Measurements from ENCODE around the gene MROH2A. TPM values are rescaled to one million over a fixed set of nuclear protein-coding genes. Genes with fewer than 3 reads are reported as not detected.
"Not testable (repeated sequence)": the region's sequence is repeated elsewhere in the genome, so short reads cannot be mapped to it uniquely, and the experiment has no call there.

MROH2A gene, protein sequence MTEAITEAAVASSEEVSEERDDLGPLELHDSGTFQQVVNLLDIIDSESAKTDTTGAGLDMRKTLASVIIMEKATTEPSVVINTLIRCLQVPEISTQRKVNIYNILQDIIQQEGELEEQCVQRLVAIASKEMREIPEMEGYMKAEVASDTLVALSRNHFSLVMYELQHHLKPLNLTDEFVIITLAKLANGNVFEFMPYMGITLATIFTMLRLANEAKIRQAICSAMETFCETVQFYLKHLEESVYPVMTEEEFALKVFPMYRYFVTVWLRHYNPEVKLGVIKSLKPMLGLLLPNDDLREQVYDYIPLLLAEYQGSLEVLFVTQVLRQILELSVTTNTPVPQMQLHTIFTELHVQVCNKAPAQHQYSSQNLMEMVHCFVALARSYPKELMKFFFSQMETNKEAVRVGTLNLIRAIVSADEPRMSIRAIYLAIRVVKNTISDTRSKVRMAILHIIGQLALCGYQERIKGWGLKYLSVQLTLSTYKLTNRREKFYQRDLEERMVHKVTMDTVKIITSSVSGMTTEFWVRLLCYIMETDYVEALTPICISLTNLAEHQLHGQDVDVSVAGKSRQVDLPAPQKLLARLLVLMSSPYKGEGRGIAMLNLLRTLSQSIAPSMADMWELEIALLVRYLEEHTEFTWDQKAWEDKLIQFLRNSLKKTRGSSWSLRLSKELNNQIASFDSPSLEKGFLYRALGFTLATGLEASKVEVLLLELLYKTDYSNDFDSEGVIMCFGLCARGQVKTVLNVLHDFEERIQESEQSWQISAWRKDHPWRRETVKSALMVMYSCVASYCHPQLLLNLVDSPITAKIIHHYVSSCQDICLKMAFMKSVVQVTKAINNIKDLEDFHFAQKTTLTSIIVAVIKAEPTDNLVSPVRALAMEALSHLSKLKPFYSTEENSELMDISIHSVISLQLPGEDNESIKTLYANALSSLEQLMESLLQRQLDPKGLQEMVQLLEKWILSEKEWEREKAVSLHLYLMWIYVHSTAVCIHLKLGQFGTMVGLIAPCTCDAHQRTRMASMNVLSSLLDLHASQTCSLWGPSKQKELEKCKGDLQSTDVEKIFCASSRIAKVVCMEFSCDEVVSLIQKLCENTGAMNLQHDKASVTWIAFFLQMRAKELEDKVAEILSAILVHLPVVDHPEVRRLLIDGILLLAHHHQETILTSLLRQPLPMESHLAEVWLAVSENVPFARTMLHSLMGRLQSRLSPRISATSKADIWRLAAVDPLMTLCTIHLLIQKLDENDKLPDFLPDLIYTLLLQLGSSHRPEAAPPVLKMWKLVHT (N-terminal part only)
- not detected for total RNA-seq
- not detected for polyA plus RNA-seq

DNA sequence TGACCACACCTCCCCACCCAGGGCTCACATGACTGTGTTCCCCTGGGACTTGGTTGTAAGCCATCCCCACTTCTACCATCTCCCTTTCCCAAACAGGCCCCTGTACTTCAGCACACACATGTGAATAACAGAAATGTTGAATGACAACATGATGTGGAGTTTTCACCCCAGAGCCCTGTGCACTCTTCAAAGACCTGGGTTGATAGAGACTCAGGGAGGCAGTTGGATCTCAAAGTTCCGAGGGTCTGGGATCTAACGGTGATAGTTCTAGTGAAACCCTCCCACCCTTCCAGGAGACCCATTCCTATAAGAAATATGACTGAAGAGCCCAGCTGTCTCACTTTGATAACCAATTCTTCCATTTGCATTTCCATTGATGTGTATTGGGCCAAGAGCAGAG, at the start of gene MROH2A:
Gene MROH2A (plus strand): TSS at position 301 of the 400 bp plus-strand sequence. CDS start 1,029 bp downstream, outside the sequence.
- H3K27me3 Mint-ChIP-seq, result peaks cover 13 to 24% of the 10 kb centered on the region in 2 donors
- Histone ChIP-seq H3K4me3 (ENCODE audit: low read length in 2 of 2) (no peak within 1 kb of the TSS), H3K27me3 (ENCODE audit: insufficient read depth, low read length) (no peaks in the 10 kb centered on the region), H3K27ac (ENCODE audit: low read depth, low read length) (no peak within 1 kb of the TSS), H3K4me1 (ENCODE audit: insufficient read depth, low read length) (no peaks in the 10 kb centered on the region), H3K9me3 (ENCODE audit: control insufficient read depth in 1 of 2, low read length in 2 of 2) (no peaks in the 10 kb centered on the region), H3K36me3 (ENCODE audit: insufficient read depth, low read length) (no peaks in the 10 kb centered on the region)
- intact Hi-C loops (cut with micrococcal nuclease), result no loop called here
- peaks cover 3 to 31% (median 10%) of the 10 kb centered on the region in 8 donors for H3K9me3 Mint-ChIP-seq
- H3K4me3 Mint-ChIP-seq, result no peak within 1 kb of the TSS
- no peak within 1 kb of the TSS for H3K27ac Mint-ChIP-seq
- peaks cover 0 to 7% of the 10 kb centered on the region in 2 donors for H3K36me3 Mint-ChIP-seq
- POLR2A ChIA-PET (ENCODE audit: partially characterized antibody), result no interaction called here
- peaks cover 0 to 2% (median 0%) of the 10 kb centered on the region in 4 donors for H3K4me1 Mint-ChIP-seq
- CTCF ChIA-PET (ENCODE audit: partially characterized antibody), result no interaction called here
- DNase-seq, result no peak

DNA sequence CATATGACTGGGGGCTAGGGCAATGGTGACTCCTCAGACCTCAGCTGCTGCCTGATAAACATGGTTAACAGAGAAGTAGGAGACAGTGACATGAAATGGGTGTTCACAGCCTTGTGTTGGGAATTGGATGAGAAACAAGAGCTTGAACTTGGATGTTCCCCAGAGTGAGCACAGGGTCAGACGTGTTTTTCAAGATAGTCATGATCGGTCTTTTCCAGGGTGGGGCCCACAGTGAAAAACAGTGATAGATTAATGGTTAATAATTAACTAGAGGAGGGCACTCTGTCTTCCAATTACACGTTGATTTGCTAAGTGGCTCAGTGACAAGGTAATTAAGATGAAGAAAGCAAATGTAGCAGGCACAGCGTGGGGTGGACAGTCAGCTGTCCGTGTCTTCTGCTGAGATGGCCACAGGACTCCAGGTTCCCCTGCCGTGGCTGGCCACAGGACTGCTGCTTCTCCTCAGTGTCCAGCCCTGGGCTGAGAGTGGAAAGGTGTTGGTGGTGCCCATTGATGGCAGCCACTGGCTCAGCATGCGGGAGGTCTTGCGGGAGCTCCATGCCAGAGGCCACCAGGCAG, 49.3 kb upstream of the MROH2A start, which contains the start of gene UGT1A3:
Gene UGT1A3 (plus strand): TSS at position 320 of the 579 bp plus-strand sequence. CDS start 85 bp downstream, at position 405.
- Histone ChIP-seq H3K36me3 (ENCODE audit: insufficient read depth, low read length) (no peaks in the 10 kb centered on the region), H3K4me1 (ENCODE audit: insufficient read depth, low read length) (no peaks in the 10 kb centered on the region), H3K27me3 (ENCODE audit: insufficient read depth, low read length) (no peaks in the 10 kb centered on the region), H3K4me3 (ENCODE audit: low read length in 2 of 2) (no peak within 1 kb of the TSS), H3K9me3 (ENCODE audit: control insufficient read depth in 1 of 2, low read length in 2 of 2) (no peaks in the 10 kb centered on the region), H3K27ac (ENCODE audit: low read depth, low read length) (no peak within 1 kb of the TSS)
- intact Hi-C loops (cut with micrococcal nuclease), result no loop called here
- peaks cover 12 to 17% of the 10 kb centered on the region in 2 donors for H3K27me3 Mint-ChIP-seq
- no peak for DNase-seq
- CTCF ChIA-PET (ENCODE audit: partially characterized antibody), result no interaction called here
- no peak within 1 kb of the TSS for H3K27ac Mint-ChIP-seq
- POLR2A ChIA-PET (ENCODE audit: partially characterized antibody), result no interaction called here
- no peak within 1 kb of the TSS for H3K4me3 Mint-ChIP-seq
- peaks cover 0 to 3% (median 0%) of the 10 kb centered on the region in 8 donors for H3K9me3 Mint-ChIP-seq
- no peaks in the 10 kb centered on the region for H3K36me3 Mint-ChIP-seq
- no peaks in the 10 kb centered on the region for H3K4me1 Mint-ChIP-seq

GRCh38 chr2:233736868-233737653, 41.1 kb upstream of the MROH2A start:
- H3K27ac Mint-ChIP-seq; H3K36me3 Mint-ChIP-seq; CTCF ChIA-PET (ENCODE audit: partially characterized antibody); H3K4me3 Mint-ChIP-seq; H3K4me1 ChIP-seq (ENCODE audit: insufficient read depth, low read length); H3K27me3 ChIP-seq (ENCODE audit: insufficient read depth, low read length); H3K4me1 Mint-ChIP-seq; H3K9me3 Mint-ChIP-seq; H3K9me3 ChIP-seq (ENCODE audit: control insufficient read depth in 1 of 2, low read length in 2 of 2); H3K4me3 ChIP-seq (ENCODE audit: low read length in 2 of 2); POLR2A ChIA-PET (ENCODE audit: partially characterized antibody); H3K36me3 ChIP-seq (ENCODE audit: insufficient read depth, low read length); DNase-seq; intact Hi-C loops (cut with micrococcal nuclease); H3K27ac ChIP-seq (ENCODE audit: low read depth, low read length): not testable (repeated sequence)
- H3K27me3 Mint-ChIP-seq, result peaks cover 18 to 31% of the 10 kb centered on the region in 2 donors

- Mint-ChIP-seq H3K27me3 (peaks cover 15 to 29% of the 10 kb centered on the region in 2 donors), H3K9me3 (no peaks in the 10 kb centered on the region)
- no peak overlapping the region for H3K4me3 ChIP-seq (ENCODE audit: low read length in 2 of 2)
Measured at GRCh38 chr2:233740870-233741269, 37.3 kb upstream of the MROH2A start.

DNA sequence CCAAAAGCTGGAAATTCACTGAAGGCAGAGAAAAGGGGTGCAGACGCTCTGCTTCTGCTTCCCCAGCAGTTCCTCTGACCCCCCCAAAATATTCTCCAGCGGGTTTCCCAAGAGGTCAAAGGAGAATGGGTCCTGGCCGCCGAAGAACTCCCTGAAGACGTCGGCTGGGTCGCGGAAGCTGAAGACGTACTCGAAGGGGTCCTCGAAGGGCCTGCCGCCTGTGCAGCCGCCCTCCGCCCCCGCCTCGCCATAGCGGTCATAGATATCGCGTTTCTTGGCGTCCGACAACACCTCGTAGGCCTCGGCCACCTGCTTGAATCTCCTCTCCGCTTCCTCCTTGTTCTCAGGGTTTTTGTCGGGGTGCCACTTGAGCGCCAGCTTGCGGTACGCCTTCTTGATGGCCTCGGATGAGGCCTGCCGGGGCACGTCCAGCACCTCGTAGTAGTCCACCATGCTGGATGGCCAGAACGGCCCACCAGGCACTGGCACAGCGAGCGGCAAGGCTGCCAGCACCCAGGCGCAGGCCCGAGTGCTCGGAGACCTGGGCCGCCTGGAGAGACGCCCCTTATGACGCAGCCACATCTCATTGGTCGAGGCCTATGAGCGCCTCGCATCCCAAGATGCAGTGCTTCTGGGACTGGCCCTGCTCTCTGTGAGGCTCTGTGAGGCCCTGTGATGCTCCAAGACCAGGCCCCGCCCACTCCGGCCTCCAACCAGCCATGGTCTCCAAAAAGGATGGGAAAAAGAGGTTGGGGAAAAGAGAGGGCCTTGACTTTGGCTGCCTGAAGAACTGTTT, 34.5 kb upstream of the MROH2A start:
- ChIA-PET CTCF (ENCODE audit: partially characterized antibody) (no interaction called here), POLR2A (ENCODE audit: partially characterized antibody) (no interaction called here)
- Histone ChIP-seq H3K4me3 (ENCODE audit: low read length in 2 of 2) (no peak overlapping the region), H3K9me3 (ENCODE audit: control insufficient read depth in 1 of 2, low read length in 2 of 2) (no peaks in the 10 kb centered on the region), H3K27me3 (ENCODE audit: insufficient read depth, low read length) (no peaks in the 10 kb centered on the region), H3K36me3 (ENCODE audit: insufficient read depth, low read length) (no peaks in the 10 kb centered on the region), H3K4me1 (ENCODE audit: insufficient read depth, low read length) (no peaks in the 10 kb centered on the region), H3K27ac (ENCODE audit: low read depth, low read length) (no peak overlapping the region)
- H3K9me3 Mint-ChIP-seq, result no peaks in the 10 kb centered on the region
- H3K36me3 Mint-ChIP-seq, result no peaks in the 10 kb centered on the region
- H3K27me3 Mint-ChIP-seq, result peaks cover 12 to 28% of the 10 kb centered on the region in 2 donors
- H3K27ac Mint-ChIP-seq, result no peak overlapping the region
- no peaks in the 10 kb centered on the region for H3K4me1 Mint-ChIP-seq
- DNase-seq, result no peak
- no peak overlapping the region for H3K4me3 Mint-ChIP-seq
- intact Hi-C loops (cut with micrococcal nuclease), result no loop called here

More at GRCh38 chr2:233740870-233741269, 37.3 kb upstream of the MROH2A start:
- intact Hi-C loops (cut with micrococcal nuclease), result no loop called here
- no peaks in the 10 kb centered on the region for H3K36me3 Mint-ChIP-seq
- H3K4me1 ChIP-seq (ENCODE audit: insufficient read depth, low read length), result no peaks in the 10 kb centered on the region
- H3K4me3 Mint-ChIP-seq, result no peak overlapping the region
- H3K4me1 Mint-ChIP-seq, result no peaks in the 10 kb centered on the region
- H3K9me3 ChIP-seq (ENCODE audit: control insufficient read depth in 1 of 2, low read length in 2 of 2), result no peaks in the 10 kb centered on the region
- no peaks in the 10 kb centered on the region for H3K27me3 ChIP-seq (ENCODE audit: insufficient read depth, low read length)
- CTCF ChIA-PET (ENCODE audit: partially characterized antibody), result no interaction called here
- DNase-seq, result no peak
- H3K36me3 ChIP-seq (ENCODE audit: insufficient read depth, low read length), result no peaks in the 10 kb centered on the region
- no peak overlapping the region for H3K27ac ChIP-seq (ENCODE audit: low read depth, low read length)
- H3K27ac Mint-ChIP-seq, result no peak overlapping the region
- POLR2A ChIA-PET (ENCODE audit: partially characterized antibody), result no interaction called here
